GM12874 (cell line): ENCODE results near the gene PCED1B.

Experiments
- CTCF ChIP-seq: IDR thresholded peaks from 2 replicates; pipeline ENCODE4 v1.5.1; 2011; ENCODE audit warnings: low read depth, mild to moderate bottlenecking, control low read depth, low read length, moderate library complexity; ENCODE audit not compliant: insufficient read depth

The PCED1B gene

GRCh38 chr12:47236109-47236714 is 156.8 kb downstream of the PCED1B start:
- no peak for TF ChIP-seq CTCF

- TF ChIP-seq CTCF: no peak
Observed at GRCh38 chr12:47237751-47238211, 158.4 kb downstream of the PCED1B start.

GRCh38 chr12:47238669-47239114 is 159.3 kb downstream of the PCED1B start:
- no peak for TF ChIP-seq CTCF

- TF ChIP-seq CTCF: no peak
Observed at GRCh38 chr12:47242426-47242825, 163.0 kb downstream of the PCED1B start.

GRCh38 chr12:47244835-47245234 is 165.4 kb downstream of the PCED1B start:
- TF ChIP-seq CTCF: no peak

- TF ChIP-seq CTCF: no peak
Observed at GRCh38 chr12:47245623-47246022, 166.2 kb downstream of the PCED1B start.

GRCh38 chr12:47247418-47247817 is 168.0 kb downstream of the PCED1B start:
- no peak for TF ChIP-seq CTCF
